ENCODE measurements around the gene SSR2.

Gene SSR2

GRCh38 chr1:156054500-156055280 lies 33.9 kb upstream of the SSR2 start, which contains the start of gene LAMTOR2 (continued):
- TF ChIP-seq, protein P1, sequence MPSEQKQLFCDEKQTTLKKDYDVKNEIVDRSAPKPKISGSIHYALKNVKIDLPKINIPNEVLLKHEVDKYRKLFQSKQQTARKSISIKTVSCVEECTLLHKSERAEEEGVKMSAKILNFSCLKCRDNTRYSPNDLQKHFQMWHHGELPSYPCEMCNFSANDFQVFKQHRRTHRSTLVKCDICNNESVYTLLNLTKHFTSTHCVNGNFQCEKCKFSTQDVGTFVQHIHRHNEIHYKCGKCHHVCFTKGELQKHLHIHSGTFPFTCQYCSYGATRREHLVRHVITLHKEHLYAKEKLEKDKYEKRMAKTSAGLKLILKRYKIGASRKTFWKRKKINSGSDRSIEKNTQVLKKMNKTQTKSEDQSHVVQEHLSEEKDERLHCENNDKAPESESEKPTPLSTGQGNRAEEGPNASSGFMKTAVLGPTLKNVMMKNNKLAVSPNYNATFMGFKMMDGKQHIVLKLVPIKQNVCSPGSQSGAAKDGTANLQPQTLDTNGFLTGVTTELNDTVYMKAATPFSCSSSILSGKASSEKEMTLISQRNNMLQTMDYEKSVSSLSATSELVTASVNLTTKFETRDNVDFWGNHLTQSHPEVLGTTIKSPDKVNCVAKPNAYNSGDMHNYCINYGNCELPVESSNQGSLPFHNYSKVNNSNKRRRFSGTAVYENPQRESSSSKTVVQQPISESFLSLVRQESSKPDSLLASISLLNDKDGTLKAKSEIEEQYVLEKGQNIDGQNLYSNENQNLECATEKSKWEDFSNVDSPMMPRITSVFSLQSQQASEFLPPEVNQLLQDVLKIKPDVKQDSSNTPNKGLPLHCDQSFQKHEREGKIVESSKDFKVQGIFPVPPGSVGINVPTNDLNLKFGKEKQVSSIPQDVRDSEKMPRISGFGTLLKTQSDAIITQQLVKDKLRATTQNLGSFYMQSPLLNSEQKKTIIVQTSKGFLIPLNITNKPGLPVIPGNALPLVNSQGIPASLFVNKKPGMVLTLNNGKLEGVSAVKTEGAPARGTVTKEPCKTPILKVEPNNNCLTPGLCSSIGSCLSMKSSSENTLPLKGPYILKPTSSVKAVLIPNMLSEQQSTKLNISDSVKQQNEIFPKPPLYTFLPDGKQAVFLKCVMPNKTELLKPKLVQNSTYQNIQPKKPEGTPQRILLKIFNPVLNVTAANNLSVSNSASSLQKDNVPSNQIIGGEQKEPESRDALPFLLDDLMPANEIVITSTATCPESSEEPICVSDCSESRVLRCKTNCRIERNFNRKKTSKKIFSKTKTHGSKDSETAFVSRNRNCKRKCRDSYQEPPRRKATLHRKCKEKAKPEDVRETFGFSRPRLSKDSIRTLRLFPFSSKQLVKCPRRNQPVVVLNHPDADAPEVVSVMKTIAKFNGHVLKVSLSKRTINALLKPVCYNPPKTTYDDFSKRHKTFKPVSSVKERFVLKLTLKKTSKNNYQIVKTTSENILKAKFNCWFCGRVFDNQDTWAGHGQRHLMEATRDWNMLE (tag by site-specific recombination; conservative IDR thresholded peaks at IDR 0.05; ENCODE audit: low read depth) = no peak; the same call in 1 of the 2 replicates
- no peak for TF ChIP-seq ZNF626 (tag by site-specific recombination; IDR thresholded peaks at IDR 0.05)
- no peak for TF ChIP-seq SCRT2 (tag by site-specific recombination; IDR thresholded peaks at IDR 0.05)
- TF ChIP-seq, protein P2, sequence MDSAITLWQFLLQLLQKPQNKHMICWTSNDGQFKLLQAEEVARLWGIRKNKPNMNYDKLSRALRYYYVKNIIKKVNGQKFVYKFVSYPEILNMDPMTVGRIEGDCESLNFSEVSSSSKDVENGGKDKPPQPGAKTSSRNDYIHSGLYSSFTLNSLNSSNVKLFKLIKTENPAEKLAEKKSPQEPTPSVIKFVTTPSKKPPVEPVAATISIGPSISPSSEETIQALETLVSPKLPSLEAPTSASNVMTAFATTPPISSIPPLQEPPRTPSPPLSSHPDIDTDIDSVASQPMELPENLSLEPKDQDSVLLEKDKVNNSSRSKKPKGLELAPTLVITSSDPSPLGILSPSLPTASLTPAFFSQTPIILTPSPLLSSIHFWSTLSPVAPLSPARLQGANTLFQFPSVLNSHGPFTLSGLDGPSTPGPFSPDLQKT (IDR thresholded peaks at IDR 0.05; ENCODE audit: borderline replicate concordance, low read depth, low read length) = no peak
- no peak for TF ChIP-seq ZNF624 (tag by site-specific recombination; IDR thresholded peaks at IDR 0.05)
- TF ChIP-seq ZNF155 (tag by site-specific recombination; IDR thresholded peaks at IDR 0.05) = no peak
- no peak for TF ChIP-seq ZSCAN4 (tag by site-specific recombination; IDR thresholded peaks at IDR 0.05)
- TF ChIP-seq, protein P3, sequence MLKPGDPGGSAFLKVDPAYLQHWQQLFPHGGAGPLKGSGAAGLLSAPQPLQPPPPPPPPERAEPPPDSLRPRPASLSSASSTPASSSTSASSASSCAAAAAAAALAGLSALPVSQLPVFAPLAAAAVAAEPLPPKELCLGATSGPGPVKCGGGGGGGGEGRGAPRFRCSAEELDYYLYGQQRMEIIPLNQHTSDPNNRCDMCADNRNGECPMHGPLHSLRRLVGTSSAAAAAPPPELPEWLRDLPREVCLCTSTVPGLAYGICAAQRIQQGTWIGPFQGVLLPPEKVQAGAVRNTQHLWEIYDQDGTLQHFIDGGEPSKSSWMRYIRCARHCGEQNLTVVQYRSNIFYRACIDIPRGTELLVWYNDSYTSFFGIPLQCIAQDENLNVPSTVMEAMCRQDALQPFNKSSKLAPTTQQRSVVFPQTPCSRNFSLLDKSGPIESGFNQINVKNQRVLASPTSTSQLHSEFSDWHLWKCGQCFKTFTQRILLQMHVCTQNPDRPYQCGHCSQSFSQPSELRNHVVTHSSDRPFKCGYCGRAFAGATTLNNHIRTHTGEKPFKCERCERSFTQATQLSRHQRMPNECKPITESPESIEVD (tag by site-specific recombination; IDR thresholded peaks at IDR 0.05) = no peak
- no peak for TF ChIP-seq ZNF132 (tag by site-specific recombination; IDR thresholded peaks at IDR 0.05; ENCODE audit: borderline replicate concordance)
- no peak for TF ChIP-seq ZNF10 (tag by site-specific recombination; IDR thresholded peaks at IDR 0.05)
- TF ChIP-seq KLF16 (tag by site-specific recombination; IDR thresholded peaks at IDR 0.05) = peak; percentile 88
- TF ChIP-seq ZBTB20 (tag by site-specific recombination; IDR thresholded peaks at IDR 0.05) = peak; percentile 98
- 0 out of 2 replicates have a peak, but pooled peaks have one; percentile 68 for TF ChIP-seq ZNF324 (tag by site-specific recombination; IDR thresholded peaks at IDR 0.05)
- TF ChIP-seq TCF7L2 (IDR thresholded peaks at IDR 0.05; ENCODE audit: borderline replicate concordance, low read depth, low read length) = no peak; the same call in 1 of the 2 replicates
- no peak for TF ChIP-seq PBX3 (CRISPR knock-in tag; IDR thresholded peaks at IDR 0.05)
- TF ChIP-seq, protein P4, sequence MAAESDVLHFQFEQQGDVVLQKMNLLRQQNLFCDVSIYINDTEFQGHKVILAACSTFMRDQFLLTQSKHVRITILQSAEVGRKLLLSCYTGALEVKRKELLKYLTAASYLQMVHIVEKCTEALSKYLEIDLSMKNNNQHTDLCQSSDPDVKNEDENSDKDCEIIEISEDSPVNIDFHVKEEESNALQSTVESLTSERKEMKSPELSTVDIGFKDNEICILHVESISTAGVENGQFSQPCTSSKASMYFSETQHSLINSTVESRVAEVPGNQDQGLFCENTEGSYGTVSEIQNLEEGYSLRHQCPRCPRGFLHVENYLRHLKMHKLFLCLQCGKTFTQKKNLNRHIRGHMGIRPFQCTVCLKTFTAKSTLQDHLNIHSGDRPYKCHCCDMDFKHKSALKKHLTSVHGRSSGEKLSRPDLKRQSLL (tag by site-specific recombination; IDR thresholded peaks at IDR 0.05) = no peak
- TF ChIP-seq, protein P5, sequence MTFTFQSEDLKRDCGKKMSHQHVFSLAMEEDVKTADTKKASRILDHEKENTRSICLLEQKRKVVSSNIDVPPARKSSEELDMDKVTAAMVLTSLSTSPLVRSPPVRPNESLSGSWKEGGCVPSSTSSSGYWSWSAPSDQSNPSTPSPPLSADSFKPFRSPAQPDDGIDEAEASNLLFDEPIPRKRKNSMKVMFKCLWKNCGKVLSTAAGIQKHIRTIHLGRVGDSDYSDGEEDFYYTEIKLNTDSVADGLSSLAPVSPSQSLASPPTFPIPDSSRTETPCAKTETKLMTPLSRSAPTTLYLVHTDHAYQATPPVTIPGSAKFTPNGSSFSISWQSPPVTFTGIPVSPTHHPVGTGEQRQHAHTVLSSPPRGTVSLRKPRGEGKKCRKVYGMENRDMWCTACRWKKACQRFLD (tag by site-specific recombination; IDR thresholded peaks at IDR 0.05) = no peak
- no peak for TF ChIP-seq ZNF404 (tag by site-specific recombination; IDR thresholded peaks at IDR 0.05)
- no peak for TF ChIP-seq SETDB1 (IDR thresholded peaks at IDR 0.05; ENCODE audit: insufficient read length, low read length)
- TF ChIP-seq SP7 (tag by site-specific recombination; IDR thresholded peaks at IDR 0.05) = peak; percentile 66
- TF ChIP-seq, protein P6, sequence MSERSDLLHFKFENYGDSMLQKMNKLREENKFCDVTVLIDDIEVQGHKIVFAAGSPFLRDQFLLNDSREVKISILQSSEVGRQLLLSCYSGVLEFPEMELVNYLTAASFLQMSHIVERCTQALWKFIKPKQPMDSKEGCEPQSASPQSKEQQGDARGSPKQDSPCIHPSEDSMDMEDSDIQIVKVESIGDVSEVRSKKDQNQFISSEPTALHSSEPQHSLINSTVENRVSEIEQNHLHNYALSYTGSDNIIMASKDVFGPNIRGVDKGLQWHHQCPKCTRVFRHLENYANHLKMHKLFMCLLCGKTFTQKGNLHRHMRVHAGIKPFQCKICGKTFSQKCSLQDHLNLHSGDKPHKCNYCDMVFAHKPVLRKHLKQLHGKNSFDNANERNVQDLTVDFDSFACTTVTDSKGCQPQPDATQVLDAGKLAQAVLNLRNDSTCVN (tag by site-specific recombination; optimal IDR thresholded peaks at IDR 0.05) = peak; percentile 78
- peak; percentile 98 for TF ChIP-seq SP3 (tag by site-specific recombination; IDR thresholded peaks at IDR 0.05)

All from HEK293 (cell line).